HCT116 (cell line): Measurements from ENCODE around the gene CACNA2D3.

Experiments used
- CEBPB ChIP-seq: IDR thresholded peaks from 2 replicates; pipeline ENCODE4 v1.6.1; 2012; ENCODE audit warnings: low read depth
- EZH2 ChIP-seq: fragments of 200-600 bp; sonication (generic); IDR thresholded peaks from 2 replicates; pipeline ENCODE4 v1.6.1; 2017; ENCODE audit warnings: antibody characterized with exemption, mixed run types
- POLR2AphosphoS5 ChIP-seq: IDR thresholded peaks from 2 replicates; pipeline ENCODE4 v1.6.1; 2011; ENCODE audit warnings: mild to moderate bottlenecking, low read depth, low read length, moderate library complexity
- SP1 ChIP-seq: IDR thresholded peaks from 2 replicates; pipeline ENCODE4 v1.6.1; 2012; ENCODE audit warnings: low read depth
- ZFX ChIP-seq: fragments of 450-650 bp; IDR thresholded peaks from 2 replicates; pipeline ENCODE4 v1.6.1; 2017
- ZNF274 ChIP-seq: fragments of 200-500 bp; sonication (Bioruptor generic); IDR thresholded peaks from 2 replicates; pipeline ENCODE4 v1.6.1; 2014; ENCODE audit warnings: mild to moderate bottlenecking, low read depth, low read length, inconsistent platforms
- TF ChIP-seq, protein P1 (sequence below): IDR thresholded peaks from 2 replicates; pipeline ENCODE4 v1.6.1; 2011; ENCODE audit warnings: mild to moderate bottlenecking, low read length, moderate library complexity; ENCODE audit not compliant: insufficient replicate concordance; ENCODE audit errors: extremely low read depth
- TF ChIP-seq, protein P2 (sequence below), 3 experiments: fragments of 200-600 bp in 1 of 3; sonication (generic) in 1 of 3; IDR thresholded peaks in 2 of 3; conservative IDR thresholded peaks in 1 of 3; 2 replicates each; pipeline ENCODE4 v1.5.1; 2012 to 2017; ENCODE audit warnings: low read depth in 2 of 3, low read length in 2 of 3, antibody characterized with exemption in 1 of 3, borderline replicate concordance in 1 of 3, control low read depth in 1 of 3, mild to moderate bottlenecking in 1 of 3, mixed read lengths in 1 of 3, mixed run types in 1 of 3, moderate library complexity in 1 of 3; ENCODE audit not compliant: insufficient read depth in 1 of 3
- TF ChIP-seq, protein P3 (sequence below): IDR thresholded peaks from 2 replicates; pipeline ENCODE4 v1.6.1; 2012; ENCODE audit warnings: low read depth

DNA sequence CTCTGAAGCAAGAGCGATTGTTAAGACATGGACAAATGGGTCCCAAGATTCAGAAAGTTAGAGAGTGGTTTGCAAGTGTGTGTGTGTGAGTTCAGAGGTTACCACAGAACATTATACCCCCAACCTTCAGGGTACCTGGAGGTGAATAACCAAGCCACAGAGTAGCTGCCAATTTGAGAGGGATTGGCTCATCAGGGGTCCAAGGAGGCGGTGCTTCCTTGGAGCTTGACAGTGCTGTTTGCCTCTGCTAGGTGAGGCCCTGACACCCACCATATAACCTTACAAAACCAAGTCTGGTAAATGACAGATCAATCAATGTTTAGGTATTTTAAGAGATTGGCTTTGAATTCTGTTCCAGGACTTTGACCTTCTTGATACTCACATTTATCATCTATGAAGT is 769.8 kb downstream of the CACNA2D3 start:
- TF ChIP-seq ZNF274 (no peak), SP1 (no peak), POLR2AphosphoS5 (no peak), ZFX (no peak), EZH2 (no peak), CEBPB (no peak)
- TF ChIP-seq, protein P1, sequence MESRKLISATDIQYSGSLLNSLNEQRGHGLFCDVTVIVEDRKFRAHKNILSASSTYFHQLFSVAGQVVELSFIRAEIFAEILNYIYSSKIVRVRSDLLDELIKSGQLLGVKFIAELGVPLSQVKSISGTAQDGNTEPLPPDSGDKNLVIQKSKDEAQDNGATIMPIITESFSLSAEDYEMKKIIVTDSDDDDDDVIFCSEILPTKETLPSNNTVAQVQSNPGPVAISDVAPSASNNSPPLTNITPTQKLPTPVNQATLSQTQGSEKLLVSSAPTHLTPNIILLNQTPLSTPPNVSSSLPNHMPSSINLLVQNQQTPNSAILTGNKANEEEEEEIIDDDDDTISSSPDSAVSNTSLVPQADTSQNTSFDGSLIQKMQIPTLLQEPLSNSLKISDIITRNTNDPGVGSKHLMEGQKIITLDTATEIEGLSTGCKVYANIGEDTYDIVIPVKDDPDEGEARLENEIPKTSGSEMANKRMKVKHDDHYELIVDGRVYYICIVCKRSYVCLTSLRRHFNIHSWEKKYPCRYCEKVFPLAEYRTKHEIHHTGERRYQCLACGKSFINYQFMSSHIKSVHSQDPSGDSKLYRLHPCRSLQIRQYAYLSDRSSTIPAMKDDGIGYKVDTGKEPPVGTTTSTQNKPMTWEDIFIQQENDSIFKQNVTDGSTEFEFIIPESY: no peak
- TF ChIP-seq, protein P2, sequence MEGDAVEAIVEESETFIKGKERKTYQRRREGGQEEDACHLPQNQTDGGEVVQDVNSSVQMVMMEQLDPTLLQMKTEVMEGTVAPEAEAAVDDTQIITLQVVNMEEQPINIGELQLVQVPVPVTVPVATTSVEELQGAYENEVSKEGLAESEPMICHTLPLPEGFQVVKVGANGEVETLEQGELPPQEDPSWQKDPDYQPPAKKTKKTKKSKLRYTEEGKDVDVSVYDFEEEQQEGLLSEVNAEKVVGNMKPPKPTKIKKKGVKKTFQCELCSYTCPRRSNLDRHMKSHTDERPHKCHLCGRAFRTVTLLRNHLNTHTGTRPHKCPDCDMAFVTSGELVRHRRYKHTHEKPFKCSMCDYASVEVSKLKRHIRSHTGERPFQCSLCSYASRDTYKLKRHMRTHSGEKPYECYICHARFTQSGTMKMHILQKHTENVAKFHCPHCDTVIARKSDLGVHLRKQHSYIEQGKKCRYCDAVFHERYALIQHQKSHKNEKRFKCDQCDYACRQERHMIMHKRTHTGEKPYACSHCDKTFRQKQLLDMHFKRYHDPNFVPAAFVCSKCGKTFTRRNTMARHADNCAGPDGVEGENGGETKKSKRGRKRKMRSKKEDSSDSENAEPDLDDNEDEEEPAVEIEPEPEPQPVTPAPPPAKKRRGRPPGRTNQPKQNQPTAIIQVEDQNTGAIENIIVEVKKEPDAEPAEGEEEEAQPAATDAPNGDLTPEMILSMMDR (IDR thresholded peaks at IDR 0.05 in 2 of 3, conservative IDR thresholded peaks at IDR 0.05 in 1 of 3; ENCODE audit: borderline replicate concordance in 1 of 3, insufficient read depth in 1 of 3, low read depth in 2 of 3, low read length in 2 of 3): no peak
- TF ChIP-seq, protein P3, sequence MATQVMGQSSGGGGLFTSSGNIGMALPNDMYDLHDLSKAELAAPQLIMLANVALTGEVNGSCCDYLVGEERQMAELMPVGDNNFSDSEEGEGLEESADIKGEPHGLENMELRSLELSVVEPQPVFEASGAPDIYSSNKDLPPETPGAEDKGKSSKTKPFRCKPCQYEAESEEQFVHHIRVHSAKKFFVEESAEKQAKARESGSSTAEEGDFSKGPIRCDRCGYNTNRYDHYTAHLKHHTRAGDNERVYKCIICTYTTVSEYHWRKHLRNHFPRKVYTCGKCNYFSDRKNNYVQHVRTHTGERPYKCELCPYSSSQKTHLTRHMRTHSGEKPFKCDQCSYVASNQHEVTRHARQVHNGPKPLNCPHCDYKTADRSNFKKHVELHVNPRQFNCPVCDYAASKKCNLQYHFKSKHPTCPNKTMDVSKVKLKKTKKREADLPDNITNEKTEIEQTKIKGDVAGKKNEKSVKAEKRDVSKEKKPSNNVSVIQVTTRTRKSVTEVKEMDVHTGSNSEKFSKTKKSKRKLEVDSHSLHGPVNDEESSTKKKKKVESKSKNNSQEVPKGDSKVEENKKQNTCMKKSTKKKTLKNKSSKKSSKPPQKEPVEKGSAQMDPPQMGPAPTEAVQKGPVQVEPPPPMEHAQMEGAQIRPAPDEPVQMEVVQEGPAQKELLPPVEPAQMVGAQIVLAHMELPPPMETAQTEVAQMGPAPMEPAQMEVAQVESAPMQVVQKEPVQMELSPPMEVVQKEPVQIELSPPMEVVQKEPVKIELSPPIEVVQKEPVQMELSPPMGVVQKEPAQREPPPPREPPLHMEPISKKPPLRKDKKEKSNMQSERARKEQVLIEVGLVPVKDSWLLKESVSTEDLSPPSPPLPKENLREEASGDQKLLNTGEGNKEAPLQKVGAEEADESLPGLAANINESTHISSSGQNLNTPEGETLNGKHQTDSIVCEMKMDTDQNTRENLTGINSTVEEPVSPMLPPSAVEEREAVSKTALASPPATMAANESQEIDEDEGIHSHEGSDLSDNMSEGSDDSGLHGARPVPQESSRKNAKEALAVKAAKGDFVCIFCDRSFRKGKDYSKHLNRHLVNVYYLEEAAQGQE: no peak
